ENCODE data around the gene PSME3IP1. TPM values are rescaled to one million over a fixed set of nuclear protein-coding genes. Genes with fewer than 3 reads are reported as not detected.

Gene PSME3IP1
- total RNA-seq, 1 experiment from 2014 or later: 164 TPM

DNA sequence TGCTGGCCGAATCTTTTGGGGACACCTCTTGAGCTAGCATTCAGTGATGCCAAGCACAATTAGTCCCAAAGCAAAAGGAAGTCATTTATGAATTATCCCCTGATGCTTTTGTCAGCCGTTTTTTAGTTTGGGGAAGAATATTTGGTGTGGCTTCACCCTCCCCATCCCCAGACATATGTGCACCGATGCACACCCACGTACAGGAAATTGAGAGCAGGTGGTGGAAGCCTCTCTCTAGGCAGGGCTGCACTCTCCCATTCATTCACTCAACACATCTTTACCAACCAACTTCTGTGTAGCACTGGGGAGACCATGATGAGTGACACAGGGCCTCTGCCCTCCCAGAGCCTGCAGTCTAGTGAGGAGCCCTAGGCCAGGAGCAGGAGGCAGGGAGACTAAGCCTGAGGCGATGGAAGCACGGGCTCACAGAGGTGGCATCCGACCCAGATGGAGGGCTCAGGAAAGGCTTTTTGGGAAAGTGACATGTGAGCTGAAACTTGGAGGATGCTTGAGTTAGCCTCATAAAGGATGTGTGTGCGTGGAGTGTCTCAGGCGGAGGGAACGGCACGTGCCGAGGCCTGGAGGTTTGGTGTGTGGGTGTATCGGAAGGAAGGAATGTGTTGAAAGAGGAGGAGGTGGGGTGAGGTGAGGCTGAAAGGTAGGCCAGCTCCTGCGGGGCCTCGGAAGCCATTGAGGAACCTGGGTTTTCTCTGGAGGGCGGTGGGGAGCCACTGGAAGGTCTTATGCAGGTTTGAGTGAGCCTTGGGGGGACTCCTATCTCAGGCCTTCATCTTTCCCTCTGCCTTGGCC, 43.8 kb downstream of the PSME3IP1 start:
- H3K4me3 ChIP-seq: no peak overlapping the region
- no peaks in the 10 kb centered on the region for H3K27me3 ChIP-seq
- no peaks in the 10 kb centered on the region for H3K36me3 ChIP-seq
- DNase-seq: no peak
- H3K9me3 ChIP-seq: no peaks in the 10 kb centered on the region

GRCh38 chr16:57140931-57141668, 44.7 kb downstream of the PSME3IP1 start:
- no peak for DNase-seq
- Histone ChIP-seq H3K4me3 (no peak overlapping the region), H3K36me3 (no peaks in the 10 kb centered on the region), H3K9me3 (no peaks in the 10 kb centered on the region), H3K27me3 (no peaks in the 10 kb centered on the region)

GRCh38 chr16:57138281-57138935, 47.4 kb downstream of the PSME3IP1 start:
- DNase-seq: no peak
- H3K9me3 ChIP-seq: no peaks in the 10 kb centered on the region

DNA sequence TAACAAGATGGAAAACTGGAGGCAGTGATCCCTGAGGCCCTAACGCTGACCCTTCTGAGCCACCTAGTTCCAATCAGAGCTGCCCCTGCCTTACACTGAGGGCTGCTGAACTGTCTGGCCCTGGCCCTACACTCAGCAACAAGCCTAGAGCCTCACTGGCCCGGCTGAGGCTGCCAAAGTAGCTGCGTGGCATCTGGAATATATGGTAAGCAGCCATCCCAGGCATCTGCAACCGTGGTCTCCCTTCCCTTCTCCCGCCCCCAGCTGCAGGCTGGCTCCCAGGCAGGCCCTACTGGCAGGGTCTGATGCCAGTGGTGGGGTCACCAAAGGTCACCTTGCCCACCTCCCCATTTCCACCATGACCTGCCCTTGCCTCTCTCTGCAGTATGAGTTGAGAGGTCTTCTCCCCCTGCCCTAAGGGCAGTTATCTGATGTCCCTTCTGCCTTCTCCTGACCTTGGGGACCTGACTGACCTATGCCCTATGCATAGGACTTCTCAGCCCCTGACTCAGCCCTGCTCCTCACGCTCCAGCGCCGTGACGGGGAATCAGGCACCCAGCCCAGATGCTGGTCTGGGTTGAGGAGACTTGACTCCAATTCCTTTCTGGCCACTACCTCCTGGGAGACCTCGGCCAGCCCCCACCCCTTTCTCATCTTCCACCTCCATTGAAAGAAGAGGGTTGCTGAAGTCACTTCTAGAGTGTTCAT, 48.1 kb downstream of the PSME3IP1 start:
- H3K36me3 ChIP-seq: no peaks in the 10 kb centered on the region
- no peaks in the 10 kb centered on the region for H3K9me3 ChIP-seq
- H3K27me3 ChIP-seq: no peaks in the 10 kb centered on the region
- peak; percentile 67 for DNase-seq
- H3K4me3 ChIP-seq: no peak overlapping the region

More at GRCh38 chr16:57138281-57138935, 47.4 kb downstream of the PSME3IP1 start:
- no peaks in the 10 kb centered on the region for H3K36me3 ChIP-seq
- no peak overlapping the region for H3K4me3 ChIP-seq
- no peaks in the 10 kb centered on the region for H3K27me3 ChIP-seq

- H3K9me3 ChIP-seq: no peaks in the 10 kb centered on the region
- no peak for DNase-seq
- H3K36me3 ChIP-seq: no peaks in the 10 kb centered on the region
- no peaks in the 10 kb centered on the region for H3K27me3 ChIP-seq
- no peak overlapping the region for H3K4me3 ChIP-seq
Measured at GRCh38 chr16:57137043-57137442, 48.8 kb downstream of the PSME3IP1 start.

- no peak overlapping the region for H3K4me3 ChIP-seq
Measured at GRCh38 chr16:57134982-57135381, 50.9 kb downstream of the PSME3IP1 start.

DNA sequence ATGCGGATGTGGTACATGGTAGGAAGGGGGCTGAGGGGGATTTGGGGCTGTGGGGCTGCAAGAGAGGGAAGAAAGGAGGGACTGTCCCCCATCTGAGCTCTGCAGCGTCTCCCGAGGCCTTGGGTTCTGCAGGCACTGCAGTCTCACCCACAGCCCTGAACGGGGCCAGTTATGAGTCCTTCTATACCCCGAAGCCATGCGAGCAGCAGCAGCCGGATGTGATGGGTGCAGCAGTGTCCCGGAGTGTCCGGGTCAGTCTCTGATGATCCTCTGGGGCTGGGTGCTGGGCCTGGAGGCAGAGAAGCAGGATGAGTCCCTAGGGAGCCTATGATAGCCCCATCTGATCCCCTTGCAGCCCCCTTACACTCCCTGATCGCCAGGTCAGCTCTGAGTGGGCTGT, 52.0 kb downstream of the PSME3IP1 start:
- Histone ChIP-seq H3K9me3 (no peaks in the 10 kb centered on the region), H3K36me3 (no peaks in the 10 kb centered on the region), H3K27me3 (no peaks in the 10 kb centered on the region), H3K4me3 (no peak overlapping the region)
- no peak for DNase-seq

More at GRCh38 chr16:57134982-57135381, 50.9 kb downstream of the PSME3IP1 start:
- H3K36me3 ChIP-seq: no peaks in the 10 kb centered on the region
- no peaks in the 10 kb centered on the region for H3K9me3 ChIP-seq
- DNase-seq: no peak
- no peaks in the 10 kb centered on the region for H3K27me3 ChIP-seq

DNA sequence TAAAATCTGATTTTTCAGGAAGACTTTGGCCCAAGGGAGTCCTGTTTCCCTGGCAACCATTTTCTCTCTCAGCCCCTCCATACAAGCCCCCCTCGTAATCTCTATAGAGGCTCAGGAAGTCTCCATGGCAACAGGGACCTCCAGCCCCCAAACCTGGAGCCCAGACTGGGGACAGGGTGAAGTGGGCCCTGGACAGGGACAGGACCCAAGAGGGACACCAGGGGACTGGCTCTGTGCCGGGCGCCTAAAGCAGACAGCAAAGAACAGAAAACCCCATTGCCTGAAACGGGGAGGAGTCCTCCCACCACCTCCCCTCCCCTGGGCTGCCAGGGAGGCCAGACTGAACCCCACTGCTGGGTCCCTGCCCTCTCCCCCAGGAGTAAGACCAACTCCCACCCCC, 52.8 kb downstream of the PSME3IP1 start:
- H3K4me3 ChIP-seq: no peak overlapping the region
- DNase-seq: no peak
- no peaks in the 10 kb centered on the region for H3K36me3 ChIP-seq

DNA sequence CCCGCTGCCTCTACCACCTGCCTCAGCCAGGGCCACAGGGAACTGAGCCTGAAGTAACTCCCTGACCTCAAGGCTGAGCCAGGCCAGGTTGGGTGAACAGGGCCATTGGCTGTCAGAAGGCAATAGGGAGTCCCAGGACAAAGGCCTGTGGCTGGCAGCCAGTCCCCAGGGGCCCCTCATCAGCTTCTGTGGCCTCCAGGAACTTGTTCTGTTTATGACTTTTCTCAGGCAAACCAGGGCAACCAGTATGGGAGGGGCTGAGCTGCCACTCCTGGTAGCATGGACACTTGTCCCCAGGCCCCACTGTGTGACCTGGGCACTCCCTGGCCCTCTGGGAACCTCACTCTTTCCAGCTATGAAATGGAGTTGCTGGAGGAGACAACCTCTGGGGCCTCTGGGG, 53.4 kb downstream of the PSME3IP1 start:
- no peaks in the 10 kb centered on the region for H3K27me3 ChIP-seq
- H3K36me3 ChIP-seq: no peaks in the 10 kb centered on the region; the same call in 1 of the 2 replicates
- H3K9me3 ChIP-seq: no peaks in the 10 kb centered on the region
- no peak overlapping the region for H3K4me3 ChIP-seq
- no peak for DNase-seq

More for the DNA sequence above, 52.8 kb downstream of the PSME3IP1 start:
- Histone ChIP-seq H3K27me3 (no peaks in the 10 kb centered on the region), H3K9me3 (no peaks in the 10 kb centered on the region)

GRCh38 chr16:57131351-57131970, 54.4 kb downstream of the PSME3IP1 start:
- H3K9me3 ChIP-seq: no peaks in the 10 kb centered on the region
- DNase-seq: no peak
- H3K27me3 ChIP-seq: no peaks in the 10 kb centered on the region
- no peak overlapping the region for H3K4me3 ChIP-seq
- no peaks in the 10 kb centered on the region; the same call in none of the 2 replicates for H3K36me3 ChIP-seq

GRCh38 chr16:57130950-57131321, 54.9 kb downstream of the PSME3IP1 start:
- DNase-seq: no peak
- no peak overlapping the region for H3K4me3 ChIP-seq
- no peaks in the 10 kb centered on the region for H3K9me3 ChIP-seq
- no peaks in the 10 kb centered on the region for H3K27me3 ChIP-seq
- no peaks in the 10 kb centered on the region; the same call in none of the 2 replicates for H3K36me3 ChIP-seq

GRCh38 chr16:57128771-57129389, 57.0 kb downstream of the PSME3IP1 start:
- H3K36me3 ChIP-seq: no peaks in the 10 kb centered on the region; the same call in none of the 2 replicates
- no peak overlapping the region for H3K4me3 ChIP-seq
- no peak for DNase-seq
- no peaks in the 10 kb centered on the region for H3K9me3 ChIP-seq
- H3K27me3 ChIP-seq: no peaks in the 10 kb centered on the region

DNA sequence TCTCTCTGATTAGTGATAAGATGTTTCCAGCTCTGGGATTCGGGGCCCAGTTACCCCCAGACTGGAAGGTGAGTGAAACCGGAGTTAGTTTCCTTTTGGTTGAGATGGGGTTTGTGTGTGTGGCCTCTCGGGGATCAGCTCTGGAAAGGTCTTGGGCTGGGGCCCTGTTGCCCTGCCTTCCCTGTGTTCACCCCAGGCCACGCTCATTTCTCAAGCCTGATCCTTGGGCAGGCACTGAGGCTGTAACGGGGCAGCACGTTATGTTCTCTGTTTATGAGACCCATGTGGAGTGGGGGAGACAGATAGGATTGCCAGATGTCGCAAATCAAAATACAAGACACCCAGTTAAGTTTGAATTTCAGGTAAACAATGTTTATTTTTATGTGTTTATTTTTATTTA, 58.0 kb downstream of the PSME3IP1 start:
- no peaks in the 10 kb centered on the region; the same call in none of the 2 replicates for H3K36me3 ChIP-seq
- no peaks in the 10 kb centered on the region for H3K9me3 ChIP-seq
- H3K27me3 ChIP-seq: no peaks in the 10 kb centered on the region
- H3K4me3 ChIP-seq: no peak overlapping the region
- DNase-seq: no peak

- no peak overlapping the region for H3K4me3 ChIP-seq
- H3K9me3 ChIP-seq: no peaks in the 10 kb centered on the region
- no peaks in the 10 kb centered on the region for H3K27me3 ChIP-seq
- H3K36me3 ChIP-seq: no peaks in the 10 kb centered on the region; the same call in none of the 2 replicates
- no peak for DNase-seq
Measured at GRCh38 chr16:57127037-57127763, 58.6 kb downstream of the PSME3IP1 start.

- no peaks in the 10 kb centered on the region for H3K27me3 ChIP-seq
- H3K4me3 ChIP-seq: no peak overlapping the region
- H3K9me3 ChIP-seq: no peaks in the 10 kb centered on the region
- no peak for DNase-seq
- peaks cover 2% of the 10 kb centered on the region for H3K36me3 ChIP-seq
Measured at GRCh38 chr16:57126411-57126810, 59.4 kb downstream of the PSME3IP1 start.

All from MG63 (cell line).